ENCODE data around the gene C1GALT1C1L. TPM values are rescaled to one million over a fixed set of nuclear protein-coding genes. Genes with fewer than 3 reads are reported as not detected.
A peak's percentile ranks its signal among the peaks of the same experiment; 100 is the strongest.

C1GALT1C1L gene
- total and polyA plus RNA-seq, 2 of the 13 experiments (the other 11 are each of a cell fraction or from before 2014, with no cell fraction given): 1.3 to 2.4 TPM

GRCh38 chr2:43637030-43637803 is 39.0 kb downstream of the C1GALT1C1L start, which contains the start of gene PLEKHH2 (continued):
- TF ChIP-seq ZNF280D (CRISPR knock-in tag; IDR thresholded peaks at IDR 0.05) (peak; percentile 76; the same call in 1 of the 2 replicates), MTF1 (CRISPR knock-in tag; IDR thresholded peaks at IDR 0.05) (0 out of 2 replicates have a peak, but pooled peaks have one; percentile 54), EED (CRISPR knock-in tag; IDR thresholded peaks at IDR 0.05) (peak; percentile 47; the same call in 1 of the 2 replicates), HNF4A (CRISPR knock-in tag; IDR thresholded peaks at IDR 0.05) (no peak), PAX8 (CRISPR knock-in tag; IDR thresholded peaks at IDR 0.05; ENCODE audit: borderline replicate concordance) (0 out of 2 replicates have a peak, but pooled peaks have one; percentile 20), ZNF317 (CRISPR knock-in tag; IDR thresholded peaks at IDR 0.05) (no peak), NCOA2 (CRISPR knock-in tag; IDR thresholded peaks at IDR 0.05) (peak; percentile 16; the same call in 1 of the 2 replicates), BCL6 (CRISPR knock-in tag; IDR thresholded peaks at IDR 0.05) (peak; percentile 67), ZNF205 (CRISPR knock-in tag; IDR thresholded peaks at IDR 0.05) (0 out of 2 replicates have a peak, but pooled peaks have one; percentile 10), CERS6 (CRISPR knock-in tag; IDR thresholded peaks at IDR 0.05) (0 out of 2 replicates have a peak, but pooled peaks have one; percentile 41)
- TF ChIP-seq, protein P1, sequence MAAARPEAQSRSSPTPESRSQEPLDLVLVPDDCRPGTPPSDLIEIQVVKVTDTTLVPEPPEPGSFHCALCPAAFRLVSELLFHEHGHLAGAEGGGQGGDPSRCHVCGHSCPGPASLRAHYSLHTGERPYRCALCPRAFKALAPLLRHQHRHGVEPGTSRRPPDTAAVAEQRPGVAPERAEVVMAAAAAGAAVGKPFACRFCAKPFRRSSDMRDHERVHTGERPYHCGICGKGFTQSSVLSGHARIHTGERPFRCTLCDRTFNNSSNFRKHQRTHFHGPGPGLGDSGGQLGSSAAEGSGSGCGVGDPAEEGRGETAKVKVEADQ (CRISPR knock-in tag; IDR thresholded peaks at IDR 0.05; ENCODE audit: borderline replicate concordance): 0 out of 2 replicates have a peak, but pooled peaks have one; percentile 25
- TF ChIP-seq, protein P2, sequence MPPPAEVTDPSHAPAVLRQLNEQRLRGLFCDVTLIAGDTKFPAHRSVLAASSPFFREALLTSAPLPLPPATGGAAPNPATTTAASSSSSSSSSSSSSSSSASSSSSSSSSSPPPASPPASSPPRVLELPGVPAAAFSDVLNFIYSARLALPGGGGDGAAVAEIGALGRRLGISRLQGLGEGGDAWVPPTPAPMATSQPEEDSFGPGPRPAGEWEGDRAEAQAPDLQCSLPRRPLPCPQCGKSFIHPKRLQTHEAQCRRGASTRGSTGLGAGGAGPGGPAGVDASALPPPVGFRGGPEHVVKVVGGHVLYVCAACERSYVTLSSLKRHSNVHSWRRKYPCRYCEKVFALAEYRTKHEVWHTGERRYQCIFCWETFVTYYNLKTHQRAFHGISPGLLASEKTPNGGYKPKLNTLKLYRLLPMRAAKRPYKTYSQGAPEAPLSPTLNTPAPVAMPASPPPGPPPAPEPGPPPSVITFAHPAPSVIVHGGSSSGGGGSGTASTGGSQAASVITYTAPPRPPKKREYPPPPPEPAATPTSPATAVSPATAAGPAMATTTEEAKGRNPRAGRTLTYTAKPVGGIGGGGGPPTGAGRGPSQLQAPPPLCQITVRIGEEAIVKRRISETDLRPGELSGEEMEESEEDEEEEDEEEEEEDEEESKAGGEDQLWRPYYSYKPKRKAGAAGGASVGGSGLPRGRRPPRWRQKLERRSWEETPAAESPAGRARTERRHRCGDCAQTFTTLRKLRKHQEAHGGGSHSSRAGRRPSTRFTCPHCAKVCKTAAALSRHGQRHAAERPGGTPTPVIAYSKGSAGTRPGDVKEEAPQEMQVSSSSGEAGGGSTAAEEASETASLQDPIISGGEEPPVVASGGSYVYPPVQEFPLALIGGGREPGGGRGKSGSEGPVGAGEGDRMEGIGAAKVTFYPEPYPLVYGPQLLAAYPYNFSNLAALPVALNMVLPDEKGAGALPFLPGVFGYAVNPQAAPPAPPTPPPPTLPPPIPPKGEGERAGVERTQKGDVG (CRISPR knock-in tag; IDR thresholded peaks at IDR 0.05; ENCODE audit: borderline replicate concordance): no peak
